Fibroblast of gingiva (primary cell): ENCODE results near the gene EIF3L.
A peak's percentile ranks its signal among the peaks of the same experiment; 100 is the strongest.

Source experiments
- DNase-seq: peaks from one replicate; pipeline ENCODE4 v3.0.0-alpha.2; 2011; ENCODE audit warnings: low read depth

EIF3L gene

DNA sequence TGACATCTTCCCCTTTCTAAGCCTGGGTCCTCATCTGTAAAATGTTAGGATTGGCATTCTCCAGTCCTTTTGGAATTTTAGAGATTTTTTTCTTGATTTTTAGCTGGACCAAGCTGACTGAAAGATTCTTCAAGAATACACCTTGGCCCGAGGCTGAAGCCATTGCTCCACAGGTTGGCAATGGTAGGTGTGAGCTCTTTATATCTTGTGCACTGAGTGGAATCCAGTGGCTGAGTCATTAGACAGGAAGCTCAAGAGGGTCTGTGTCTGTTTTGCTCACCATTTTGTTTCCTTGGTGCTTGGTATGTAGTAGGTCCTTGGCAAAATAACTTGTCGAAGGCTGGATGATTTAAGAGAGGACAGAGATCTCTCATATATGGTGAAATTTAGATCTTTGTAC lies 6.2 kb downstream of the EIF3L start:
- DNase-seq = no peak

DNA sequence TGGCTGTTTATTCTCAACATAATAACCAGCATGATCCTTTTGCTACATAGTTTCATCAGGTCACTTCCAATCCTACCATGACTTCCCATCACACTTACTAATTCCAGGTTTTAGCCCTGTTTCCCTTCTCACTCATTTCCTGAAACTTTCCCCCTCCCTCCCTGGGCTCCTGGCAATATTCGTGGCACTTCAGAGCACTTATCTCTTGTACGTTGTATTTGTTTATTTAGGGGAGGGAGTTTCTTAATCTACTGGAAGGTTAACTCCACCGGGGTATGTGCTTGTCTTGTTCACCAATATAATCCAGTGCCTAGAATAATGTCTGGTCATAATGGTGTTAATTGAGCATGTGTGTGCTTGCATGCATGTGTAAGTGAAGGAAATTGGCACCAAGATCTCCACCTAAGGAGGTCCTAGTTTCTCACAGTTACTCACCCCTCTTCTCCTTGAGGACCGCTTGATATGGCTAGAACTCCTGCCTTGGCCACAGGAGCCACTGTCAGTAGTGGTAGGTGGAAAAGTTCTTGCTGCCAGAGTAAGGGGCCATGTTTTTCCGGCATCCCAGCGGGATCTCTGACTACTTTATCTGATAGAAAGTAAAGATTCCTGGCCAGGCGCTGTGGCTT lies 11.7 kb downstream of the EIF3L start:
- DNase-seq = no peak

DNA sequence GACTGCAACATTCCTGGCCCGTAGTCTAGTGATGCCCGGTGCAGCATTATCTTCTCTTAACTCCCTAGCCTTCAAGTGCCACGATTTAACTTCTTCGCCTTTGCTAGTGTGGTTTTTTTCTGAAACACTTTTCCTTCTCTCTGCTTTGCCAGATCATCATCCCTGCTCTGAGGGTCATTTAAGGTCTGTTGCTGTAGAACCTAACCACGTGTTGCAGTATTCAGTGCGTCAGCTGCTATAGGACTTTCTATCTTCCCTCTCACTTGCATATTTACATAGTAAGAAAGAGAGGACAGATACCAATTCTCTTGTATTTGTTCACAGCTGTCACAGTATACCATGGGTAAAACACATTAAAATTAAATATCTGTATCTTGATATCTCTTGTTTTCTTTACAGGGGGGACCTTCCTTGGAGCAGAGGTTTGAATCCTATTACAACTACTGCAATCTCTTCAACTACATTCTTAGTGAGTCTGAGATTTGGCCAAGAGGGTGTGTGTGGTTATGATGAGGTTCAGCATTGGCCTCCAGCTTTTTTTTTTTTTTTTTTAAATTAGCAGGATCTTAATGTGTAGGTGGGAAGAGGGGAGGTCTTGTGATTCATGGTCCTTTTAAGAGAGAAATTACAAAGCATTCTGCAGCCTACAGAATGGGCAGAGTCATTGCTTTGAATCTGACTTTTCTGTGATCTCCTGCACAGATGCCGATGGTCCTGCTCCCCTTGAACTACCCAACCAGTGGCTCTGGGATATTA lies 13.5 kb downstream of the EIF3L start:
- no peak for DNase-seq

DNA sequence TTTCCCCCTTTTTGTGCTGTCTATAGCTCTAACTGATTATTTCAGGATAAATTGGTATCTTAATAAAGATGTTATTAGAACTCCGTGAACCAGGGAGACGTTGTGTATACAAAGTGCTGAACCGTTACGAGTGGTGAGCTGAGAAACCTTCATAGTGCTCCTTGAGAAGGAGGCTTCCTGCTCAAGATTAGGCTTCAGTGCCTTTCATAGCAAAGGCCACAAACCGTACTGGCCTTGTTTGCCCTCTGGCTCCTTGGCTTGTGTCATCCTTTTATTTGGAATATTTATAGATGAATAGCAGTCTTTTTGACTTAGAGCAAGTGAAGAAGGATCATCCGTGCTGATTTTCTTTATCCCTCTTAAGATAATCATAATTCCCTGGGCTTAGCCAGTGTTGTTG lies 16.3 kb downstream of the EIF3L start:
- DNase-seq = no peak

DNA sequence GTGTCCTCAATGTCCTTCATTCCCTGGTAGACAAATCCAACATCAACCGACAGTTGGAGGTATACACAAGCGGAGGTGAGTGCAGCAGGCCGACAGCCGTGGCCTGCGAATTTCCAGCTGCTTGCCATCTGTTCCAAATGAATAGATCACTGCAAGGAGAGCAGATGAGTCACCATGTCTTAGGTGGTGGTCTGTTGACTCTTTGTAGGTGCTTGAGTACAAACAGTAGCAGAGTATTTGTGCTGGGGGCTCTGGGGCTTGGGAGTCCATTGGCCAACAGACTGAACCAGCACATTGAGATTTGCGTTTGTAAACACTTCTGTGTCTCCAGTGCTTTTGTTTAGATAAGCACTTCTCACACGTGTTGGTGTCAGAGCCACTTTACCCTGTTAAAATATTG lies 21.1 kb downstream of the EIF3L start:
- no peak for DNase-seq

DNA sequence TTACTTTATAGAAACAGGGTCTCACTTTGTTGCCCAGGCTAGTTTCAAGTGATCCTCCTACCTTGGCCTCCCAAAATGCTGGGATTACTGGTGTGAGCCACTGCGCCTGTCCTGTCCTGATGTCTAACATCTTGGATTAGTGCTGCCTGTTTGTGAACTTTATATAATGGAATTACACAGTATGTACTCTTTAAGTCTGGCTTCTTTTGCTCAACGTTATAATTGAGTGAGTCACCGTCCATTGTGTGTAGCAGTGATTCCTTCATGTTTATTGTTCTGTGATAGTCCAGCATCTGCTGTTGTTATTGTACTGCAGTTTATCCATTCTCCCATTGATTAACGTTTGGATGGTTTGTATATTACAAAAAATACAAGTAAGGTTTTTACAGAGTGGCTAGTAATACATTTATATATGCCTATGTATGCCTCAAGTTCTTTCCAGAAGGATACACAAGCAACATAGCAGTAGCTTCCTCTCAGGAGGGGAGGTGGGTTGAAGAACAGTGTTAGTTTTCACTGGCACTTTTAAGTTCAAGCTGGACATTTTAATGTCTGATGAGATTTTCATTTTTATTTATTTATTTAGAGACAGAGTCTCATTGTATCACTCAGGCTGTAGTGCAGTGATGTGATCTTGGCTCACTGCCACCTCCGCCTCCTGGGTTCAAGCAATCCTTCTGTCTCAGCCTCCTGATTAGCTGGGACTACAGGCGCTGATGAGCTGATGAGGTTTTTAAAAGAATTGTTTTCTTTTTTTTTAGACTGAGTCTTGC lies 31.6 kb downstream of the EIF3L start:
- peak; percentile 46 for DNase-seq

DNA sequence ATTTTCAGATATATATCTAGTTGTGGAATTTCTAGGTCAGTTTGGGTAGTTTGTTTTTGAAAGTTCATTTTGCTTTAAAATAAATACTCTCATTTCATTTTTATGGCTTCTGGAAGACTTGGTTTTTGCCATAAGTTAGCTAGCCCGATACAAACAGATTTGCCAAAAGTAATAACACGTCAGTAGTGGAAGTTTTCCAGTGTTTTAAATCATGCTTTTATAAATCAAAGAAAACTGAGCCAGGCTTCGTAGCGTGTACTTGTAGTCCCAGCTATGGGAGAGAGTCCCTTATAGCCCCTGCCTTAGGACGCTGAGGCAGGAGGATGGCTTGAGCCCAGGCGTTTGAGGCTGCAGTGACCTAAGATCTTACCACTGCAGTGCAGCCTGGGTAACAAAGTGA lies 35.2 kb downstream of the EIF3L start:
- peak; percentile 72 for DNase-seq

DNA sequence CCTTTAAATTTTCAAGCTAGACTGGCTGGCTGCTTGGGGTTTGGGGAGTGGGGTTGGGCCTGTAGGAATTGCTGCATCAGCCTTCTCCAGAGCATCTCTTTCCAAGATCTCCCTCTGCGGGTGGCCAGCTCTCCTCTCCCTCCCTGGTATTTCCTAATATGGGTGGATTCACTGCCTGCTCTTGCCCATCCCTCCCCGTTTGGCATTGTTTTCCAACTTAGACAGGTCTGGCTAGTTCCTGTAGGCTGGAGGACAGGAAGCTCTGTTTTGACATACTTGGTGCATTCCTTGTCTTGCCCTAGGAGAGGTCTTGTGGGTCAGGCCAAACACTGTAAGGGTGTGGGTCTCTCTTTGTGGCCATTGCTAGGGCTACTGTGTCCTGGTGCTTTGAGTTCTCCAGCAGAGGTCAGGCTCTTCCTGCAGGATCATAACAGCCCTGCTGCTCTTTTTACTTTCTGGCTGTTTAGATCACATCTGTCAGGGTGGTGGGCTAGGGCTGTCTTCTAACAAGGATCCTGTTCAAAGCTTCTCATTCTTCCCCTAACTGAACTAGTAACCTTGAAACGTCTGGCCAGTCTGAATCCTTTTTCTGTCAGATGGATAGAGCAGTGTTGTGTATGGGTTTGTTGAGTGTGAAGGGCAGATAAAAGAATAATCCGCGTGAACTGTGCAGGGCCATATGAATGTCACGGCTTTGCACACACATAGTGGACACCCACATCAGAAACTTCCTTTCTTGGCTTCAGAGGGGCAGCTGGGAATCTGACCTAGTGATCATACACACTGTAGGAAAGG lies 38.6 kb downstream of the EIF3L start:
- peak; percentile 94 for DNase-seq

DNA sequence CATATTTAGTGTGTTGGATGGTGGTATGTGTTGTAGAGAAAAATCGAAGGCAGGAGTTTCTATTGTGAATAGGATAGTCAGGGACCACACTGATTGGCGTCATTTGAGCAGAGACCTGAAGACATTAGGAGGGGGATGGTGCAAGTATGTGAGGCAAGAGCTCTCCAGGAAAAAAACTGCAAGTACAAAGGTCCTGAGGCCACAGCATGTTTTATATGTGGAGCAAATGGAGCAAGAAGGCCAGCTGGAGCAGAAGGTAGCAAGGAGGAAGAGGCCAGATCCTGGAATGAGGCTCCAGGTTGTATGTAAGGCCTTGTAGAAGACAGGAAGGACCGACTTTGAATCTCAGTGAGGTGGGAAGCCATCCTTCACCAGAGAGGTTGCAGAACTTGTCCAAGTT lies 42.7 kb downstream of the EIF3L start:
- DNase-seq = no peak

DNA sequence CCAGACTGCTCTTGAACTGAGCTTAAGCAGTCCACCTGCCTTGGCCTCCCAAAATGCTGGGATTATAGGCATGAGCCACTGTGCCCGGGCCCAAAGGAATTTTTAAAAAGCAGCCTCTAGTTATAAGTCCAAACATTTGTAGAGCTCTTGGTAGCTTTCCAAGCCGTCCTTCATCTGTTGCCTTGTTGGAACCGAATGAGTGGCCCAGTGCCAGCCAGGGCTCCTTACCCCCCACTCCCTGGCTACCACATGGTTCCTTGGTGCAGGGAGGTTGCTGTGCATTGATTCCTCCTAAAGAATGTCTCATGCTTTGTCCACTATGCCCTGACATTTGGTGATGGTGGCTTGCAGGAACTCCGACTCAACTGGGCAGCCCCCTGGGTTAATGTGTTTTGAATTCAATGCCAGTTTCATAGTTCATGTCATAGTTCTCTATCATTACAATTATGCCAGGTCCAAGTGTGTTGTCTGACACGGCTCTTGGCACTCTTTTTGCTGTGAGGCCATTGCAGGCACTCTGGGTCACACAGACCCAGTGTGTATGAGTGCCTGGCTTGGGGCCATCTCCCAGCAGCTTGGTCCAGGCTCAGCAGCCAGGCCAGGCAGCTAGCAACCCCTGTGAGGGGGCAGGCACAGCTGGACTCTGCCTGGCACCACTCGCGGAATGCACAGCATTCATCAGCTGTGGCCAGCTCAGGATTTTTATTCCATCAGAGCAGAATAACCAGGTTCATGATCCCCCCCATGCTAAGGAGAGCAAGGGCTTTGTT lies 43.5 kb downstream of the EIF3L start:
- no peak for DNase-seq

DNA sequence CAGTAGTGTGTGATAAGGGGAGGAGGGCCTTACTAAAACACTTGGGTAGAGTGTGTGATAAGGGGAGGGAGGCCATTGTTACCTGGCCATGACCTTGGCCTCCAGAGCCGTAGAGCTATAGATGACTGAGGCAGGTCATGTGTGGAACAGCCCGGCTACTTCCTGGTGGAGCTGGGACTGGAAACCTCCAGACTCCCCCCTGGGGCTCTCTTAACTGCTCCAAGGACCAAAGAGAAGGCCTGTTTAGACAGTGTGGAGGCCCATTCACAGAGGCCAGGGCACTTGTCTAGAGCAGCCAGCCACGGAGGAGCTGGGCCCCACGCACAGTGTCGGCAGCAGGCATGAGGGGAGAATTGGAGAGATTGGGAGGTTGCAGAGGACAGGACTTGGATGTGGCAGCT lies 44.4 kb downstream of the EIF3L start:
- DNase-seq = no peak

DNA sequence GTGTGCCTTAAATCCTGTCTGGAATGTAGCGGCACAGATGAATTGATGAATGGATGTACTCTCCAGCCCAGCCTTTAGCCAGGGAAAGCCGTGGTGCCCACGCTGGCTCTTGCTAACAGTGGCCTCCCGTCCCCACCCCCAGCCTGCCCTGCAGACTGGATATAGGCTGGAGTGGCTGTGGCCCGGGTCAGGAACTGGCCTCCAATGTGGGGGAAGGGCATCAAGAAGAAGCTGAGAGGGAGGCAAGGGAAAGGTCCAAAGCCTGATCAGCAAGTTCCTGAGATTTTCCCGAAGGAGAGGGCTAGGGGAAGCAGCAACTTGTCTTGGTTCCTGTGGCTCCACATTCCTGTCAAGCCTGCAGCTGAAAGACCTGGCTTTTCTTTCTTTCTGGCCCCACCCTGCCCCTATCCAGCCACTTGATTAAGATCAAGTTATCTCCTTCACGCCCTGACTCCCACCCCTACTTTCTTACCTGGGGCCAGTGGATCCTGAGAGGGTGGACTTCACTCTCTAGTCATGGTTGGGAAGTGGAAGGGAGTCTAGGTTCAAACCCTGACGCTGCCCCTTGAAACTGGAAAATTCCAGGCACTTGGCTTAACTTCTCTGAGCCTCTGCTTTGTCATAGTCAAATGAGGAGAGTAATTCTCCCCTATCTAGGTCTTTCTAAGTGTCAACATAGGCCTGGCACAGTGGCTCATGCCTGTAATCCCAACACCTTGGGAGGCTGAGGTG lies 45.9 kb downstream of the EIF3L start:
- no peak for DNase-seq

DNA sequence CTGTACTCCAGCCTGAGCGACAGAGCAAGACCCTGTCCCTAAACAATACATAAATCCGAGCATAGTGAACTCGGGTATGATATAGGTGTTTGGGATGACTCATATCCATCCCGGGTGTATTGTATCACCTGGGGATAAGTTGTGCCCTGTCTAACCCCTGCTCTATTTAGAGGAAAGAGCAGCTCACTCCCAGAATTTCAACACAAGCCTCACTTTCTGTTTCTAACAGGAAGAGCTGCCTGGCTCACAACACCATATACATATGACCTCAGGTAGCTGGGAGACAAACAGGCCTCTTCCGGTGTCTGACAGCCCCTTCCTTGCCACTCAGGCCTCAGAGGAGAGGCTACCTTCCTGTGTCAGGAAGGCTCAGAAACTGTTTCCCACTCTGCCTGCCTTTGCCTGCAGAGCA lies 47.0 kb downstream of the EIF3L start:
- DNase-seq = no peak

DNA sequence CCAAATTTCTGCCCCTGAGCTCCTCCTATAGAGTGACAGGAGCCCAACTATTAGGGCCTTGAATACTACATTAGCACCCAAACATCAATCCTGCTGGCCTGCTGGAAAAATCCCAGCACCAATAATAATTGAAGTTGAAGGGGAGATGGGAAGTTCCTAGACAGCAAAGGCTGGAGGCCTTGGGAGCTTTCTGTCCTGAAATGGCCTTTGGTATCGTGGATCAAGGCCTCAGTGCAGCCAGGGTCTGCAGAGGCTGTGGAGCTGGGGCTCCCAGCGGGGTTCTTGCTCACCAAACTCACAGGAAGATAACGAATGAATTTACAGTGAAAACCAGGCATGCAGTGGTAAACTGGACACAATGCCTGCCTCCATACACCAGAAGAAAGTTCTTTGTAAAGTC lies 47.7 kb downstream of the EIF3L start:
- DNase-seq = no peak

DNA sequence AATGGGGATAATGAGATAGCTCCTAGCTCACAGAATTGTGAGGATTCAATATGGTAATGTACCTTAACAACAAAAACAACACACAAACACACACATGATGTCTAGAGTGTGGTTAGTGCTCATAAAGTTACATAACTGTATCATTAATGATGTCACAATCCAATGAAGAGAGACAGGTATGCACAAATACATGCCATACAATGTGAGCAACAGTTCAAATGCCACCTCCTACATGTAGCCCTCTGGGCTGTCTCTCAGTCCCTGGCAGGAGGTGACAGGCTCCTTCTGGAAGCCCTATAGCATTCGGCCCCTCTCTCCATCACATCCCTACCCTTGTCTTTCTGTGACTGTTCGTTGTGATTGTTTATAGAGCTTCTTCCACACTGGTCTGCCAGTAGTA lies 48.6 kb downstream of the EIF3L start:
- DNase-seq = no peak

DNA sequence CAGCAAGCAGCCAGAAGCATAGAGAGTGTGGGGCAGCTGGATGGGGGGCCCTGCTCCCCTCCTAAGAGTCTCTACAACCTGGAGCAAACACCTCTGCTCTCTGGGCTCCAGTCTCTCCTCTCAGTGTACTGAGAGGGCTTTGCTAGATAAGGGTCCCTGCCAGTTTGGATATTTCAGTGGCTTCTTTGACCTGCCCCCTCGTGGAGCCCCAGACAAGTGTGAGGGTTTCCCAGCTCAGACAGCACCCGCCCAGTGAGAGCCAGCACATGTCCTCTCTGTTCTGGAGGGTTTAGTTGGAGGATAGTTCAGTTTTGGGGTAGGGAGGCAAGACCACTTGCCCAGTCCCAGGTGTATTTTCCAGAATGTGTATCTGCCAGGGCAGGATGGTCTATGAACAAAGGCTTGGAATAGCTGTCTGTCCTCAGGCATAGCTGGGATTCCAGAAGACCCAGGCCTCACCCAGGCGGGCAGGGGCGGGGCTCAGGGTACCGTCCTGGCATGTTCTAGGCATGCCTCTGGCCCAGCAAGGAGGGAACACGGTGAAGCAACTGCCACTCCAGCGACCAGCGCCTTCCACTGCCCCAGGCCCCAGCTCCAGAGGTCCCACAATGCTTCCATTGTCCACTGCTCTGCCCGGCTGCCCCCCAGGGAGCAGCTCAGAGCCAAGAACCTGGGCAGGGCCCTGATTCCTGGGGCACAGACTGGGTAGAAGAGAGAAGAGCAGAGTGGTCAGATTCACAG lies 49.4 kb downstream of the EIF3L start:
- peak; percentile 9 for DNase-seq

DNA sequence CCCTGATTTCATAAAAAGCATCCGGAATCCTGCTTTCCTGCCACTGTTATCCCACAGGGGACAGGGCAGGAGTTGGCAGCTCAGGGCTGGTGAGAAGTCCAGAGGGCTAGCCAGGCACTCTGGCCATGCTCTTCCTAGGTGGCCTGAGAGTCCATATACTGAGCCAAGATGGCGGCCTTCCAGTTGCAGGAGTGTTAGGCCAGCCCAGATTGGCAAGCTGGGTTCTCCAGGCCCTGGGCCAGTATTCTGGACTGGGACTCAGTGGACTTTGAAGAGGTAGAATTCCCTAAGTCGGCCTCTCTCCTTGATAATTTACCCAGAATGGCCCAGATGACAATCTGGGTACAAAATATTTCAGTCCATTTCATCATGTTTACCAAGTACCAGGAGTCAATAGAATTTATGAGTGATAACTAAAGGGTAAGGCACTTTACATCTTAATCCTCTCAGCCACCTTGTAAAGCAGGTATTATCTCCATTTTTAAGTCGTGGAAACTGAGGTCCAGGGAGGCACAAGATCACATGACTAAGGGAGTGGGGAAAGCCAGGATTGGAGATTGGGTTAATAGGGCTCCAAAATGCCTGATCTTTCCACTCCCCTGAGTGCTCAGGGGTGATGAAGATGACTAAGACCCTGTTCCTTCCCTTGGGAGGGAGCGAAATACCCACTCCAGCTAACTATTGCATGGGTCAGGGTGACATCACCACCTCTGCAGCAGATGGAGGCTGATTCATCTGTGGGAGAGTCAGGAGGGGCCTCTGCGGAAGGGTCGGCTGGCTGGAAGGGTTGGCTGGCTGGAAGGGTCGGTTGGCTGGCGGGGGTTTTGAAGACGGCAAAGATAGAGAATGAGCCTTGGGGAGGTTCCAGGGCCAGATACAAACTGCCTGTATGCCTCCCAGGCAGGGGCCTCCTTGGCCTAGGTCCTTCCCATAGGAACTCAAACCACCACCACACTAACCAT lies 55.6 kb downstream of the EIF3L start:
- DNase-seq = peak; percentile 96

DNA sequence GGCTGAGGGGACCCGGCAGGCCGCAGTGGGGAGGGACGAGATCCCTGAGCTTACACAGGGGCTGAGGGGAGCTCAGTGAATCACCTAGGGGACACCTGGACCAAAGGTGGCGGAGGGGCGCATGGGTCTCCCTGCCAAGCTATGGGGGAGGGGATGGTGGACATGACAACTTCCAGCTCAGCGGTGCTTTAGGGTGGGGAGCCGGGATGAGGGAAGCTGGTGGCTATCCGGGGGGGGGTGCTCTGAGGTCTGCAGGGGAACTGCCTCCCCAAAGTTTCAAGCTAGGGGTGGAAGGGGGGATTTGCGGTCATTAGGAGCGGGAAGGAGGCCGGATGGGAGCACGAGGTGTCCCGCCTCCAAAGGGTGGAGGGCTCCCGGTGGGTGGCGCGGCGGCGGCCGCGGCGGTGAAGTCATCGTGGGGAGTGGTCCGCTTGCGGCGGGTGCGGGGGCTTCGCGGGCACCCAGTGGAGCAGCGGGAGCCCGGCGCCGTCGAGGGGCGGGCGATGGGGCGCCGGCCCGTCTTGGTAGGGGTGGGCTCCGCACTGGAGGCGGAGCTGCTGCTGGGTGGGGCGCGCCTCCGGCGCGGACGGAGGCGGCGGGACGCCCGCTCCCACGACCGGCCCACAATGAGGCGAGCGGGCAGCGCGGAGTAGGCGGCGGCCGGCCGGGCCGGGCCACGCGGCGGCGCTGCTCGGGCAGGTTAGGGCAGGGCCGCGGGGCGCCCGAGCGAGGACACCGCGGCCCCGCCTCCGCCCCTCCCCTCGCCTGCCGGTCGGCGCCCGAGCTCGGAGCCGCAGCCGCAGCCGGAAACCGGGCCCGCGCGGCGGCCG lies 56.5 kb downstream of the EIF3L start, which contains the start of gene MICALL1:
MICALL1 (plus strand) TSS at position 764 of the 830 bp plus-strand sequence. CDS start 126 bp downstream, outside the sequence.
- peak; percentile 78 for DNase-seq
